H1 (cell line): ENCODE data around the gene P4HB. TPM values are rescaled to one million over a fixed set of nuclear protein-coding genes. Genes with fewer than 3 reads are reported as not detected.

Source experiments
- CTCF ChIA-PET: fragments of 300-600 bp; sonication (Branson Sonifier 250); formaldehyde crosslinking; loops from one replicate; lab custom pipeline; 2021; ENCODE audit not compliant: partially characterized antibody; lab: Charles Lee
- POLR2A ChIA-PET: fragments of 300-600 bp; sonication (Branson Sonifier 250); formaldehyde crosslinking; loops from one replicate; lab custom pipeline; 2021; ENCODE audit warnings: inconsistent platforms; ENCODE audit not compliant: partially characterized antibody; lab: Charles Lee
- DNase-seq, 2 experiments: peaks; one replicate each; pipeline versions ENCODE4 v3.0.0 to v3.0.0-alpha.2; 2010 to 2022; ENCODE audit warnings: low spot score in 2 of 2, low read depth in 1 of 2, mixed read lengths in 1 of 2
- FAIRE-seq: peaks from 2 replicates; lab custom pipeline; 2011; peaks lifted over from hg19 to GRCh38; lab: Jason Lieb, UNC
- H2AFZ ChIP-seq: 2 replicates; pipeline ENCODE4 v1.8.1; 2012; ENCODE audit warnings: low read length, inconsistent platforms
- H2AK5ac ChIP-seq: 2 replicates; pipeline ENCODE4 v1.6.1; 2013; ENCODE audit warnings: low read depth, low read length
- H2BK120ac ChIP-seq: replicated peaks from 2 replicates; pipeline ENCODE3; 2013; ENCODE audit warnings: low read depth, low read length, inconsistent platforms
- H2BK12ac ChIP-seq: 2 replicates; pipeline ENCODE4 v1.6.1; 2013; ENCODE audit warnings: low read depth, low read length
- H2BK15ac ChIP-seq: 2 replicates; pipeline ENCODE4 v1.6.1; 2013; ENCODE audit warnings: low read length
- H2BK20ac ChIP-seq: 2 replicates; pipeline ENCODE4 v1.6.1; 2013; ENCODE audit warnings: low read length
- H2BK5ac ChIP-seq: 2 replicates; pipeline ENCODE4 v1.6.1; 2013; ENCODE audit warnings: low read depth, low read length
- H3K14ac ChIP-seq: 2 replicates; pipeline ENCODE4 v1.6.1; 2013; ENCODE audit warnings: inconsistent platforms; ENCODE audit not compliant: insufficient read length
- H3K18ac ChIP-seq: 2 replicates; pipeline ENCODE4 v1.6.1; 2013; ENCODE audit warnings: low read length; ENCODE audit errors: extremely low read depth
- H3K23ac ChIP-seq: 2 replicates; pipeline ENCODE4 v1.6.1; 2013; ENCODE audit warnings: inconsistent platforms; ENCODE audit not compliant: insufficient read length
- H3K23me2 ChIP-seq: 2 replicates; pipeline ENCODE4 v1.6.1; 2013; ENCODE audit warnings: low read depth, low read length
- H3K27ac ChIP-seq: 2 replicates; pipeline ENCODE4 v1.6.1; 2011; ENCODE audit warnings: low read depth, low read length, inconsistent platforms
- H3K27me3 ChIP-seq, 4 experiments: replicated peaks in 1 of 4; 1 replicate in 1 of 4; 2 replicates in 3 of 4; pipeline versions ENCODE4 v1.6.1 to v1.8.1; 2011 to 2013; ENCODE audit warnings: low read length in 3 of 4, mild to moderate bottlenecking in 3 of 4, inconsistent platforms in 2 of 4, mixed read lengths in 2 of 4, moderate library complexity in 1 of 4; ENCODE audit not compliant: control insufficient read depth in 3 of 4, insufficient read depth in 3 of 4; ENCODE audit errors: extremely low read depth in 1 of 4
- H3K36me3 ChIP-seq, 4 experiments: 2 replicates each; pipeline versions ENCODE4 v1.6.1 to v1.8.1; 2011 to 2013; ENCODE audit warnings: mild to moderate bottlenecking in 4 of 4, low read length in 3 of 4, moderate library complexity in 2 of 4, control low read depth in 1 of 4, inconsistent platforms in 1 of 4; ENCODE audit not compliant: insufficient read depth in 4 of 4, control insufficient read depth in 2 of 4
- H3K4ac ChIP-seq: replicated peaks from 2 replicates; pipeline ENCODE3; 2013; ENCODE audit warnings: low read length, low read depth, mixed read lengths, inconsistent platforms; ENCODE audit not compliant: insufficient read length
- H3K4me1 ChIP-seq, 4 experiments: replicated peaks in 1 of 4; 1 replicate in 1 of 4; 2 replicates in 3 of 4; pipeline versions ENCODE4 v1.6.1 to v1.8.1; 2011 to 2013; ENCODE audit warnings: low read length in 3 of 4, inconsistent platforms in 2 of 4, mixed read lengths in 1 of 4; ENCODE audit not compliant: insufficient read depth in 4 of 4, control insufficient read depth in 3 of 4
- H3K4me2 ChIP-seq, 2 experiments: 2 replicates each; pipeline versions ENCODE4 v1.6.1 to v1.8.1; 2011 to 2013; ENCODE audit warnings: low read depth in 2 of 2, low read length in 2 of 2, control low read depth in 1 of 2, inconsistent platforms in 1 of 2, mild to moderate bottlenecking in 1 of 2; ENCODE audit not compliant: insufficient read depth in 1 of 2
- H3K4me3 ChIP-seq, 4 experiments: fragments of 200-600, 300-600 bp in 1 of 4; sonication (generic), shearing (Covaris generic), sonication (Bioruptor Twin) in 1 of 4; 2 replicates each; pipeline versions ENCODE4 v1.5.1 to v1.8.1; 2011 to 2016; ENCODE audit warnings: low read length in 4 of 4, low read depth in 3 of 4, control low read depth in 2 of 4, inconsistent platforms in 2 of 4, mild to moderate bottlenecking in 2 of 4, mixed read lengths in 1 of 4, moderate library complexity in 1 of 4; ENCODE audit not compliant: insufficient read depth in 2 of 4; ENCODE audit errors: extremely low read depth in 1 of 4
- H3K56ac ChIP-seq: replicated peaks from 2 replicates; pipeline ENCODE3; 2013; ENCODE audit warnings: low read depth, mild to moderate bottlenecking, mixed read lengths, low read length, inconsistent platforms; ENCODE audit not compliant: insufficient read length
- H3K79me1 ChIP-seq: 2 replicates; pipeline ENCODE4 v1.6.1; 2013; ENCODE audit warnings: low read depth, low read length, control low read depth
- H3K79me2 ChIP-seq, 2 experiments: 2 replicates each; pipeline versions ENCODE4 v1.6.1 to v1.8.1; 2012 to 2013; ENCODE audit warnings: low read length in 2 of 2, mild to moderate bottlenecking in 2 of 2, inconsistent platforms in 1 of 2; ENCODE audit not compliant: insufficient read depth in 2 of 2, control insufficient read depth in 1 of 2
- H3K9ac ChIP-seq, 4 experiments: replicated peaks in 1 of 4; 1 replicate in 1 of 4; 2 replicates in 3 of 4; pipeline versions ENCODE4 v1.6.1 to v1.8.1; 2011 to 2013; ENCODE audit warnings: low read depth in 3 of 4, low read length in 3 of 4, control low read depth in 2 of 4, mild to moderate bottlenecking in 2 of 4, moderate library complexity in 2 of 4, inconsistent platforms in 1 of 4; ENCODE audit errors: extremely low read depth in 1 of 4
- H3K9me3 ChIP-seq, 2 experiments: 2 replicates each; pipeline versions ENCODE4 v1.6.1 to v1.8.1; 2012 to 2013; ENCODE audit warnings: mild to moderate bottlenecking in 2 of 2, moderate library complexity in 2 of 2, control low read depth in 1 of 2, inconsistent platforms in 1 of 2, low read depth in 1 of 2, low read length in 1 of 2, mixed read lengths in 1 of 2; ENCODE audit not compliant: insufficient read depth in 2 of 2
- H4K20me1 ChIP-seq, 2 experiments: replicated peaks in 1 of 2; 2 replicates each; pipeline versions ENCODE3 to v1.8.1; 2011 to 2013; ENCODE audit warnings: inconsistent platforms in 2 of 2, low read length in 2 of 2, mild to moderate bottlenecking in 1 of 2; ENCODE audit not compliant: insufficient read depth in 2 of 2, control insufficient read depth in 1 of 2
- H4K5ac ChIP-seq: 2 replicates; pipeline ENCODE4 v1.6.1; 2013; ENCODE audit warnings: low read length, low read depth, mixed read lengths, inconsistent platforms; ENCODE audit not compliant: insufficient read length
- H4K8ac ChIP-seq: 2 replicates; pipeline ENCODE4 v1.8.0; 2013; ENCODE audit warnings: mild to moderate bottlenecking, moderate library complexity, low read length, inconsistent platforms; ENCODE audit not compliant: insufficient read depth; ENCODE audit errors: extremely low read depth
- H4K91ac ChIP-seq: replicated peaks from 2 replicates; pipeline ENCODE3; 2013; ENCODE audit warnings: low read length, mixed read lengths, inconsistent platforms; ENCODE audit not compliant: insufficient read length
- BCL11A ChIP-seq, 2 experiments: IDR thresholded peaks; one replicate each; pipeline ENCODE4 v1.6.1; 2011; ENCODE audit warnings: low read depth in 2 of 2, low read length in 2 of 2, mild to moderate bottlenecking in 2 of 2
- EGR1 ChIP-seq: IDR thresholded peaks from 2 replicates; pipeline ENCODE4 v1.6.1; 2011; ENCODE audit warnings: low read depth, low read length, borderline replicate concordance
- POLR2AphosphoS5 ChIP-seq: IDR thresholded peaks from 2 replicates; pipeline ENCODE4 v1.6.1; 2011; ENCODE audit warnings: low read depth, low read length
- SIX5 ChIP-seq: IDR thresholded peaks from 2 replicates; pipeline ENCODE4 v1.6.1; 2011; ENCODE audit warnings: mild to moderate bottlenecking, low read depth, low read length
- SP4 ChIP-seq: IDR thresholded peaks from 2 replicates; pipeline ENCODE4 v1.6.1; 2012; ENCODE audit warnings: low read length, inconsistent platforms
- SUZ12 ChIP-seq: fragments of 200-600 bp; sonication (generic); IDR thresholded peaks from 2 replicates; pipeline ENCODE4 v1.6.1; 2012; ENCODE audit warnings: mild to moderate bottlenecking, inconsistent platforms, low read length, moderate library complexity, mixed read lengths
- WGBS, 2 experiments: shearing (Covaris generic) in 1 of 2; methylation state at CpG; one replicate each; pipeline versions ENCODE4 v1.1.6 to v1.1.7; 2013 to 2015; ENCODE audit warnings: low lambda C conversion rate in 2 of 2, mixed read lengths in 2 of 2, inconsistent platforms in 1 of 2, low coverage in 1 of 2, missing lambda C conversion rate in 1 of 2; ENCODE audit not compliant: insufficient replicate concordance in 2 of 2, insufficient coverage in 1 of 2, insufficient read length in 1 of 2; ENCODE audit errors: extremely low coverage in 1 of 2, missing lambda C conversion rate in 1 of 2; 5-methylcytosine and 5-hydroxymethylcytosine counted together
- polyA plus RNA-seq, 7 experiments: library from polyadenylated mRNA; depleted of rRNA in 3 of 7; stranded (reverse) in 5 of 7; unstranded in 2 of 7; fragments of >200 nt in 5 of 7; fragments of 200-250 nt in 2 of 7; gene quantifications; 1 replicate in 5 of 7; 2 replicates in 1 of 7; 4 replicates in 1 of 7; pipeline versions ENCODE4 v1.2.1 to v1.2.3, GENCODE V29; 2011 to 2013; ENCODE audit warnings: missing spikeins in 2 of 7, mixed read lengths in 2 of 7
- total RNA-seq: library from RNA; stranded (reverse); fragmentation: NEBNext Ultra II Directional; extraction: Animal tissue kit (Norgen Biotek cat#: 25700); gene quantifications from 2 replicates; pipeline ENCODE4 v1.2.1, GENCODE V29; 2021

P4HB gene
- total and polyA plus RNA-seq, 2 of the 8 experiments (the other 6 are each of a cell fraction or from before 2014, with no cell fraction given): 41.4 to 379 TPM

DNA sequence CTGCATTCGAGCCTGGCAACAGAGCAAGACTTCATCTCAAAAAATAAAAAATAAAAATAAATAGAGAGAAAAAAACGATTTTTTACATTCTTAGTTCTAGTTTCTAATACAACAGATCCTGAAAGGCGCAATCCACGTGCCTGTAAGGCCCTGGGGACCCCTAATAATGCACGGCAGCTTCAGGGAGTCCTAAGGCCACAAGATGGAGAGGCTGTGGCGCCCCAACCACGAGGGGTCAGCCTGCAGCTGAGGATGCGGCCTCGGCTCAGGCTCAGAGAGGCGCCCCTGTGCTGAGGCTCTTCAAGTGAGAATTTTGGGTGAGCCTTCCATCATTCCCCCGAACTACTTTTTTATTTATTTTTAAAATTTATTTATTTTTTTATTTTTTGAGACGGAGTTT, 10.9 kb downstream of the P4HB start:
- no peaks in the 10 kb centered on the region; a peak in 1 of 4 replicates for H3K79me2 ChIP-seq
- H3K4me2 ChIP-seq: no peak overlapping the region
- H3K4me1 ChIP-seq: no peaks in the 10 kb centered on the region
- no peak overlapping the region for H2BK15ac ChIP-seq
- no peak for DNase-seq
- CTCF ChIA-PET: interaction anchor here (0.7 to 1.4 kb wide), 3 partner anchors 12 to 181 kb away, joined by 3 read pairs; no protein-coding TSS in a partner anchor
- H2BK120ac ChIP-seq: no peak overlapping the region
- H3K79me1 ChIP-seq: peaks cover 5% of the 10 kb centered on the region
- H2AK5ac ChIP-seq: no peak overlapping the region
- no peak overlapping the region for H3K18ac ChIP-seq
- H4K20me1 ChIP-seq: peaks cover 4 to 20% of the 10 kb centered on the region in 2 experiments
- H3K27ac ChIP-seq: no peak overlapping the region
- H2BK12ac ChIP-seq: no peak overlapping the region
- TF ChIP-seq SIX5 (no peak), EGR1 (no peak), SUZ12 (no peak), POLR2AphosphoS5 (no peak), SP4 (no peak), BCL11A (IDR thresholded peaks at IDR 0.05; ENCODE audit: low read depth in 2 of 2, low read length in 2 of 2) (no peak)
- H4K5ac ChIP-seq: no peak overlapping the region
- WGBS, 2 experiments: 95% methylated on average over 12 of the region's 12 CpGs; no CpG with 5 or more reads in 1 of the 2 experiments
- H3K36me3 ChIP-seq: peaks cover 22 to 63% (median 41%) of the 10 kb centered on the region in 4 experiments
- no peak overlapping the region for H3K9ac ChIP-seq
- POLR2A ChIA-PET: interaction anchor here (1.2 to 1.6 kb wide), 4 partner anchors 9 to 55 kb away, joined by 3 to 4 read pairs (median 3); no protein-coding TSS in a partner anchor
- H3K14ac ChIP-seq: no peak overlapping the region
- no peak overlapping the region for H2BK5ac ChIP-seq
- no peak overlapping the region for H3K56ac ChIP-seq
- H2BK20ac ChIP-seq: no peak overlapping the region
- no peak overlapping the region for H2AFZ ChIP-seq
- no peak overlapping the region for H4K8ac ChIP-seq
- H3K27me3 ChIP-seq: no peaks in the 10 kb centered on the region; a peak in 3 of 7 replicates
- no peak overlapping the region for H3K4me3 ChIP-seq
- H3K4ac ChIP-seq: no peak overlapping the region
- H4K91ac ChIP-seq: no peak overlapping the region
- no peak for FAIRE-seq
- no peak overlapping the region for H3K23ac ChIP-seq
- no peaks in the 10 kb centered on the region for H3K9me3 ChIP-seq
- H3K23me2 ChIP-seq: no peaks in the 10 kb centered on the region
